Measurements from ENCODE around the gene LENG9. TPM values are rescaled to one million over a fixed set of nuclear protein-coding genes. Genes with fewer than 3 reads are reported as not detected.
"Not testable (repeated sequence)": the region's sequence is repeated elsewhere in the genome, so short reads cannot be mapped to it uniquely, and the experiment has no call there.

The LENG9 gene
- total RNA-seq, 1 donor from 2014 or later = 7.2 TPM

DNA sequence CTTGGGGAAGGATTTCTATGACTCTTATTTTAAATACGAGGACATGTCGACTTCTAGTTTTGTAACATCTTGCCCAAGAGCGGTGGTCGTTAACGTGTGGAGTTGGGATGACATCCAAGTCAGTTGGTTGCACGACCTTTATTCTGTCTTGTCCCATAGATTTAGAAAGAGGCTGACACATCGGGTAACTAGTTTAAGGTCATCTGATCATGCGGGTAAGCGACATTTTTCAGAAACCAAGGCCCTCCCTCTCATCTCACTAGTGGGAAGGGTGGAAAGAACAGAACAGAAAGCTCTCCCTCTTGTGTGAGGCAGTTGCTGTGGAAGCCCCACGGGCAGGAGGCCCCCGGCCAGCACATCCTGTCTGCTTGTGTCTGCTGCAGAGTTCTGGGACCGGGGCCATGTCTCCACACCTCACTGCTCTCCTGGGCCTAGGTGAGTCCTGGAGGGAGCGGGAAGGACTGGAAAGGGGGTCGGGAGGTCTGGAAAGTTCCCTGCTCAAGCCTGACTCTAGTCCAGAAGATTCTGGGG lies 39.0 kb upstream of the LENG9 start, which contains the start of gene LAIR2:
LAIR2 (plus strand) TSS at position 314 of the 531 bp plus-strand sequence; CDS start at position 402, 88 bp downstream.
- no peaks in the 10 kb centered on the region for H3K9me3 ChIP-seq
- DNase-seq = no peak
- H3K4me1 ChIP-seq = no peaks in the 10 kb centered on the region
- intact Hi-C loops (cut with DNase I) = no loop called here
- peaks cover 9% of the 10 kb centered on the region for H3K27me3 ChIP-seq
- TF ChIP-seq, protein P1, sequence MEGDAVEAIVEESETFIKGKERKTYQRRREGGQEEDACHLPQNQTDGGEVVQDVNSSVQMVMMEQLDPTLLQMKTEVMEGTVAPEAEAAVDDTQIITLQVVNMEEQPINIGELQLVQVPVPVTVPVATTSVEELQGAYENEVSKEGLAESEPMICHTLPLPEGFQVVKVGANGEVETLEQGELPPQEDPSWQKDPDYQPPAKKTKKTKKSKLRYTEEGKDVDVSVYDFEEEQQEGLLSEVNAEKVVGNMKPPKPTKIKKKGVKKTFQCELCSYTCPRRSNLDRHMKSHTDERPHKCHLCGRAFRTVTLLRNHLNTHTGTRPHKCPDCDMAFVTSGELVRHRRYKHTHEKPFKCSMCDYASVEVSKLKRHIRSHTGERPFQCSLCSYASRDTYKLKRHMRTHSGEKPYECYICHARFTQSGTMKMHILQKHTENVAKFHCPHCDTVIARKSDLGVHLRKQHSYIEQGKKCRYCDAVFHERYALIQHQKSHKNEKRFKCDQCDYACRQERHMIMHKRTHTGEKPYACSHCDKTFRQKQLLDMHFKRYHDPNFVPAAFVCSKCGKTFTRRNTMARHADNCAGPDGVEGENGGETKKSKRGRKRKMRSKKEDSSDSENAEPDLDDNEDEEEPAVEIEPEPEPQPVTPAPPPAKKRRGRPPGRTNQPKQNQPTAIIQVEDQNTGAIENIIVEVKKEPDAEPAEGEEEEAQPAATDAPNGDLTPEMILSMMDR (IDR thresholded peaks at IDR 0.05) = no peak
- no peak within 1 kb of the TSS for H3K4me3 ChIP-seq
- H3K27ac ChIP-seq = no peak within 1 kb of the TSS
- ATAC-seq = no peak
- no peaks in the 10 kb centered on the region for H3K36me3 ChIP-seq

DNA sequence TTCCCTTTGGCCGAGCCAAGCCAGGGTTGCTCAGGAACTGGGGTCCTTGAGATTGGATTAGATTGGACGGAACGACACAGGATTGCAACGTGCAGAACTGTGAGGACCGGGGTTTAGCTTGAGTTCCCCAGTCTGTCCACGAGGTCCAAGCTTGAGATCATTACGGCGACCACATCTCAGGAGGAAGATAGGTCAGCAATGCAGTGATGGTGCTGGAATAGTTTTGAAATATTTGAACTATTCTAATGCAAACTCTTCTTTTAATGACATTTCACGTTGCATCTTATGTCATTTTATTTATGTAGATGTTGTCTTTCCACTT lies 34.8 kb upstream of the LENG9 start:
- H3K4me1 ChIP-seq; DNase-seq; intact Hi-C loops (cut with DNase I); H3K4me3 ChIP-seq; H3K9me3 ChIP-seq; H3K27ac ChIP-seq; H3K36me3 ChIP-seq: not testable (repeated sequence)
- H3K27me3 ChIP-seq = peaks cover 13% of the 10 kb centered on the region
- peak; percentile 69 for ATAC-seq

DNA sequence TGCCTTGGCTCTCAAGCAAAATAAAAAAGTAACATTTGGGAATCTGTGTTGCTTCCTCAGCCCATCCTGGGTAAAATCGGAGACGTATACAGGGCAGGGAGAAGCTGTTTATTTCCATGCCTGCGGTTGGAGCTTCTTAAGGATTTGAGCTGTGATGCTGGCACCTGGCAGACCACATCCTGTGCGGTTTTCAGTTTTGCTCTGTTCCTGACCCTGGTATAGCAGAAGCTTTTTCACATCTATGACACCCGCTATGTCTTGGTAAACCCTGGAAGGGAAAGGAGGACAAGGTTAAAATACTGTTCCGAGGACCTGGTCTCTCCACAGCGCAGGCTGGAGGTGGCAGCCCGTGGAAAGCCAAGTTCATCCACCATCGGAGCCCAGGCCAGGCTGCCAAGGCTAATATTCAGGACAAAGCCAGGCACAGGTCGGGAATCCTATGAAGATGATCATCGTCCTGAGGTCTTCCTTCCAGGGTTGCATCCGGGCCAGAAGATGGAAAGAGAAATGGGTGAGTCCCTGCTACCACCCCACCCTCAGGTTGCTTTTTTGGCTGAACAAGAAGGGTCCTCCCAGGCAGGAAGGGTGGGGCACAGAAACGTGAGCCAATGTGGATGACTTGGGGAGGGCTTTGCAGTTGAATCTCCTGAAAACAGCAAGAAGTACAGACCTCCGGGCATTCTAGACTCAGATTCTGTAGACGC lies 34.3 kb upstream of the LENG9 start:
- intact Hi-C loops (cut with DNase I); H3K9me3 ChIP-seq; H3K4me3 ChIP-seq; ATAC-seq; H3K27ac ChIP-seq; H3K4me1 ChIP-seq; DNase-seq; H3K36me3 ChIP-seq: not testable (repeated sequence)
- H3K27me3 ChIP-seq = peaks cover 12% of the 10 kb centered on the region

DNA sequence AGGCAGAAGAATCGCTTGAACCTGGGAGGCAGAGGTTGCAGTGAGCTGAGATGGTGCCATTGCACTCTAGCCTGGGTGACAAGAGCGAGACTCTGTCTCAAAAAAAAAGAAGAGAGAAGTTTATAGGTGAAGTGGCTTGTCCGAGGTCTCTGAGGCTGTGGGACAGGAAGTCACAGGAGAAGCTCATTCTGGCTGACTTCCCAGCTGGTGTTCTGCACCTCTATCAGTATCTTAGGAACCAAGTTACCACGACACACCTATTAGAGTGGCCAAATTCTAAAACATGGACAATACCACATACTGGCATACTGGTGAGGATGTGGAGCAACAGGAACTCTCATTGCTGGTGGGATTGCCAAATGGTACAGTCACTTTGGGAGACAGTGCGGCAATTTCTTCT lies 31.7 kb upstream of the LENG9 start:
- H3K4me1 ChIP-seq; DNase-seq; H3K9me3 ChIP-seq; H3K36me3 ChIP-seq; intact Hi-C loops (cut with DNase I); H3K4me3 ChIP-seq; H3K27ac ChIP-seq: not testable (repeated sequence)
- peaks cover 22% of the 10 kb centered on the region for H3K27me3 ChIP-seq
- peak; percentile 44 for ATAC-seq

DNA sequence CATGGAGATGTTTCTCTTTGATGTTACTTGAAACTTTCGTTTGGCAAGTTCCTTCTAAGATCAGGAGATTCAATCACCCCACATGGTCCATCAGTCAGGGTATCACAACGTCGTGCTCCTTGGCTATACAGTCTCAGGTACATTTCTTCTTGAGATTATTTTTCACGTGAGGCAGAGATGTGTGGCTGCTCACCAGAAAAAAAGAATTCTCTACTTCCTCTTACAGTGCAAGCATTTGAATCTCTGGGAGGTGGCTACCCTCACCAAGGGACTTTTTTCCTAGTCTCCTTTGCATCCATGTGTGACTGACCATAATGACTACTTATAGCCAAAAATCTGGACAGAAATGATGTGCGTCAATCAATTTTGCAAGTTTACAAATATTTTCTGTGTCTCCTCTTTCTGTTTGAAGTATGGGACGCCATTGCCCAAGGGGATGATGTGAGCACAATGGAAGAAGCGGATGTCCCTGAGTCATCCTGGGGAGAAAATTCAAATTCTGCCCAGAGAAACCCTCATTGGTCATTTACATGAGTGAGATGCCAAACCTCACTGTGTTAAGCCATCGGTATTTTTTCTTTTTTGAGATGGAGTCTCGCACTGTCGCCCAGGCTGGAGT lies 30.5 kb upstream of the LENG9 start:
- intact Hi-C loops (cut with DNase I) = no loop called here
- Histone ChIP-seq H3K4me1 (no peaks in the 10 kb centered on the region), H3K27me3 (peaks cover 22% of the 10 kb centered on the region), H3K36me3 (no peaks in the 10 kb centered on the region), H3K27ac (no peak overlapping the region), H3K9me3 (no peaks in the 10 kb centered on the region), H3K4me3 (no peak overlapping the region)
- TF ChIP-seq, protein P1 (IDR thresholded peaks at IDR 0.05) = no peak
- ATAC-seq (no peak), DNase-seq (no peak)

DNA sequence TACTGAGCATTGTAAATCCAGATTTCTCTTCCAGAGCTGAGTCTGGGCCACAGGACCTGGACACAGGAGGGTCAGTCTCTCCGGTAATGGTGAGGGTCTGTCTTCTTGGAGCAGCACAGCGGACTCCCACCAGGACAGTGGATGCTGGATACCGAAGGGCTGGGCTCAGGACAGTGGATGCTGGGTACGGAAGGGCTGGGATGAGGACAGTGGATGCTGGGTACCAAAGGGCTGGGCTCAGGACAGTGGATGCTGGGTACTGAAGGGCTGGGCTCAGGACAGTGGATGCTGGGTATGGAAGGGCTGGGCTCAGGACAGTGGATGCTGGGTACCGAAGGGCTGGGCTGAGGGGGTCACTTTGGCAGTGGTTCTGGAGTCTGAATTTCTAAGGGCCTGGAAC lies 29.5 kb upstream of the LENG9 start:
- intact Hi-C loops (cut with DNase I); H3K4me3 ChIP-seq; DNase-seq; H3K36me3 ChIP-seq; H3K27ac ChIP-seq; ATAC-seq; H3K4me1 ChIP-seq; H3K9me3 ChIP-seq: not testable (repeated sequence)
- H3K27me3 ChIP-seq = peaks cover 22% of the 10 kb centered on the region

DNA sequence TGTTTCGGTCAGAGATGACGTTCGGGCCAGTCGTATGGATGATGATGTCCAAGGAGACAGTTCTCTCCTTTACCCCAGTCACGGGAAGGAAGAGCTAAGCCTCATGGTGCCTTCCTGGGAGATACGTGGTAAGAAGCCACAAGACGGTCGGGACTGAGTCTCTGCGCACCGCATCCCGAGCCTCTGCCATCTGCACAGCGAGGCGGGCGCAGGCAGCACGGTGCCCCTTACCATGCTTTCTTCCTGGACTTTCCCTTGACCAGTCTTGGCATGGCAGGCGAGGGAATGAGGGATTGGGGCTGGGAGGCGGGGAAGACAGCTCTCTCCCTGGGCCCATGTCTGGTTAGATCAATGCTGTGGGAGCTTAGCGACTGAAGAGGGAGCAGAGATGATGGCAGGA lies 29.0 kb upstream of the LENG9 start:
- TF ChIP-seq, protein P1 (IDR thresholded peaks at IDR 0.05) = no peak
- Histone ChIP-seq H3K27me3 (peaks cover 22% of the 10 kb centered on the region), H3K36me3 (no peaks in the 10 kb centered on the region), H3K27ac (no peak overlapping the region), H3K4me1 (no peaks in the 10 kb centered on the region), H3K9me3 (no peaks in the 10 kb centered on the region), H3K4me3 (no peak overlapping the region)
- DNase-seq (no peak), ATAC-seq (peak; percentile 12)
- intact Hi-C loops (cut with DNase I) = no loop called here

All from upper lobe of right lung (tissue), 1 donor.